Renal cortical epithelial cell (primary cell): ENCODE results near the gene RAI2. TPM values are rescaled to one million over a fixed set of nuclear protein-coding genes. Genes with fewer than 3 reads are reported as not detected.
A peak's percentile ranks its signal among the peaks of the same experiment; 100 is the strongest.

Experiments
- DNase-seq: peaks from one replicate; pipeline ENCODE4 v3.0.0-alpha.2; 2011; ENCODE audit warnings: low read depth
- total RNA-seq: library from RNA; depleted of rRNA; stranded (reverse); fragments of >200 nt; gene quantifications from 2 replicates; pipeline ENCODE4 v1.2.3, GENCODE V29; 2014

Gene RAI2
- total RNA-seq, 1 donor from 2014 or later, result 0.15 TPM

- no peak for DNase-seq
Observed at GRCh38 chrX:17829566-17829965, 31.5 kb downstream of the RAI2 start.

- DNase-seq, result no peak
Observed at GRCh38 chrX:17828171-17828570, 32.9 kb downstream of the RAI2 start.

GRCh38 chrX:17826609-17827496, 34.2 kb downstream of the RAI2 start:
- DNase-seq, result no peak

- DNase-seq, result no peak
Observed at GRCh38 chrX:17824980-17825379, 36.1 kb downstream of the RAI2 start.

GRCh38 chrX:17822351-17822750, 38.7 kb downstream of the RAI2 start:
- no peak for DNase-seq

GRCh38 chrX:17820100-17820499, 41.0 kb downstream of the RAI2 start:
- DNase-seq, result no peak

GRCh38 chrX:17818726-17819125, 42.4 kb downstream of the RAI2 start:
- DNase-seq, result no peak

- DNase-seq, result no peak
Observed at GRCh38 chrX:17817251-17817650, 43.8 kb downstream of the RAI2 start.

GRCh38 chrX:17814557-17814956, 46.5 kb downstream of the RAI2 start:
- DNase-seq, result peak; percentile 0

- DNase-seq, result no peak
Observed at GRCh38 chrX:17814059-17814458, 47.0 kb downstream of the RAI2 start.

- DNase-seq, result no peak
Observed at GRCh38 chrX:17813277-17813676, 47.8 kb downstream of the RAI2 start.

GRCh38 chrX:17812763-17813162, 48.3 kb downstream of the RAI2 start:
- DNase-seq, result peak; percentile 4

- DNase-seq, result no peak
Observed at GRCh38 chrX:17809984-17810383, 51.1 kb downstream of the RAI2 start.

GRCh38 chrX:17809273-17809672, 51.8 kb downstream of the RAI2 start:
- no peak for DNase-seq

GRCh38 chrX:17805120-17805519, 56.0 kb downstream of the RAI2 start:
- DNase-seq, result no peak

- DNase-seq, result peak; percentile 73
Observed at GRCh38 chrX:17803449-17803848, 57.6 kb downstream of the RAI2 start.

GRCh38 chrX:17802756-17803155, 58.3 kb downstream of the RAI2 start:
- peak; percentile 0 for DNase-seq

- DNase-seq, result no peak
Observed at GRCh38 chrX:17801431-17801830, 59.7 kb downstream of the RAI2 start.

GRCh38 chrX:17798921-17799320, 62.2 kb downstream of the RAI2 start:
- DNase-seq, result no peak

GRCh38 chrX:17792826-17793225, 68.3 kb downstream of the RAI2 start:
- no peak for DNase-seq

GRCh38 chrX:17788956-17789562, 72.0 kb downstream of the RAI2 start:
- no peak for DNase-seq

- DNase-seq, result peak; percentile 18
Observed at GRCh38 chrX:17788439-17788838, 72.7 kb downstream of the RAI2 start.

- DNase-seq, result no peak
Observed at GRCh38 chrX:17787557-17787956, 73.5 kb downstream of the RAI2 start.
